ENCODE measurements around the gene LTC4S.

DNA sequence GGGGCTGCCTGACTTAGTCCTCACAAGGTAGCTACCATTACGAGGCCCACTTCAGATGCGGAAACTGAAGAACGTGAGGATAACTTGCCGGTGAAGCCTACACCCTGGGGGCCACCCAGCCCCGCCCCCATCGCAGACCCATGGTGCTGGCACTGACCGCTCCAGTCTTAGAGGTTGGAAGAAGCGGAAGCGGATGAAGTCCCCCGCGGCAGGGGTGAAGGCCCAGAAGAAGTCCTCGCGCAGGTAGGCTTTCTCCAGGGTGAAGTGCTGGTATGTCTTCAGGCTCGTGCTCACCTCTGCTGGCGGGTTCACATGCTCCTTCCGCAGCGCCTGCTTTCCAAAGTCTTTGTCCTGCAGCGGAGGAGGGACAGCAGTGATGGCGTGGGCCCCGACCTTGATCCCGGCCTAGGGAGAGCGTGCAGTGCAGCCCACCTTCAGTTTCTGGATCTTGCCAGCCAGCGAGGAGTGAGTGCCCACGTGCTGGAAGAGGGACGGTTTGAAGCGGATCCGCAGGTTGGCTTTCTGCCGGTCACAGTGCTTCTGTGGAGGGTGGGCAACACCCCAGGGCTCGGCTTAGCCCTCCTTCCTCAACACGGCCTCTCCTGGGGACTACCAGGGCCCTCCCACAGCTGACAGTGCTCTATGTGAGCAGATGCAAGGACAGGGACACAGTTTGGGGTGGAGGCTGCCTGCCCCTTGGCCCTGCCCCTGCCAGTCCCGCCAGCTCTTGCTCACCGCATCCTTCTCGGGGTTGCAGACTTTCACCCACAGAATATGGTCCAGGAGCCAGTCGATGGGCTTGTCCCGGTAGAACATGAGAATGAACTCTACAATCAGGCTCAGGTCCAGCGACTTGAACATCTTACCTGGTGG is 5.2 kb downstream of the LTC4S start:
- TF ChIP-seq, protein P1, sequence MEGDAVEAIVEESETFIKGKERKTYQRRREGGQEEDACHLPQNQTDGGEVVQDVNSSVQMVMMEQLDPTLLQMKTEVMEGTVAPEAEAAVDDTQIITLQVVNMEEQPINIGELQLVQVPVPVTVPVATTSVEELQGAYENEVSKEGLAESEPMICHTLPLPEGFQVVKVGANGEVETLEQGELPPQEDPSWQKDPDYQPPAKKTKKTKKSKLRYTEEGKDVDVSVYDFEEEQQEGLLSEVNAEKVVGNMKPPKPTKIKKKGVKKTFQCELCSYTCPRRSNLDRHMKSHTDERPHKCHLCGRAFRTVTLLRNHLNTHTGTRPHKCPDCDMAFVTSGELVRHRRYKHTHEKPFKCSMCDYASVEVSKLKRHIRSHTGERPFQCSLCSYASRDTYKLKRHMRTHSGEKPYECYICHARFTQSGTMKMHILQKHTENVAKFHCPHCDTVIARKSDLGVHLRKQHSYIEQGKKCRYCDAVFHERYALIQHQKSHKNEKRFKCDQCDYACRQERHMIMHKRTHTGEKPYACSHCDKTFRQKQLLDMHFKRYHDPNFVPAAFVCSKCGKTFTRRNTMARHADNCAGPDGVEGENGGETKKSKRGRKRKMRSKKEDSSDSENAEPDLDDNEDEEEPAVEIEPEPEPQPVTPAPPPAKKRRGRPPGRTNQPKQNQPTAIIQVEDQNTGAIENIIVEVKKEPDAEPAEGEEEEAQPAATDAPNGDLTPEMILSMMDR (IDR thresholded peaks at IDR 0.05): no peak
- TF ChIP-seq FOXJ3 (CRISPR knock-in tag; IDR thresholded peaks at IDR 0.05; ENCODE audit: borderline replicate concordance): no peak
